GM23338 (cell line): Measurements from ENCODE around the gene PCDHGA1.

Experiments used
- CTCF ChIP-seq, 2 experiments: fragments of 200-600 bp in 1 of 2; sonication (generic) in 1 of 2; conservative IDR thresholded peaks; 2 replicates each; pipeline versions ENCODE4 v1.5.1 to v1.6.1; 2016 to 2017; ENCODE audit warnings: antibody characterized with exemption in 2 of 2, low read depth in 2 of 2, mild to moderate bottlenecking in 2 of 2, moderate library complexity in 1 of 2
- EZH2phosphoT487 ChIP-seq: fragments of 200-600 bp; sonication (generic); IDR thresholded peaks from one replicate; pipeline ENCODE4 v1.8.1; 2018; ENCODE audit warnings: antibody characterized with exemption; ENCODE audit not compliant: unreplicated experiment

- TF ChIP-seq CTCF (conservative IDR thresholded peaks at IDR 0.05; ENCODE audit: low read depth in 2 of 2), result no peak
- TF ChIP-seq EZH2phosphoT487, result no peak
Measured at GRCh38 chr5:141547488-141547887, 217.2 kb downstream of the PCDHGA1 start.
